HG02943 (cell line): ENCODE measurements around the gene RANBP1.
"Not testable (repeated sequence)": the region's sequence is repeated elsewhere in the genome, so short reads cannot be mapped to it uniquely, and the experiment has no call there.

Source experiments
- ATAC-seq: cut with Tn5 transposase; IDR thresholded peaks from one replicate; pipeline ENCODE4 v1.9.1; 2021; ENCODE audit warnings: mild to moderate bottlenecking, low read depth, moderate library complexity; ENCODE audit not compliant: unreplicated experiment

Gene RANBP1

DNA sequence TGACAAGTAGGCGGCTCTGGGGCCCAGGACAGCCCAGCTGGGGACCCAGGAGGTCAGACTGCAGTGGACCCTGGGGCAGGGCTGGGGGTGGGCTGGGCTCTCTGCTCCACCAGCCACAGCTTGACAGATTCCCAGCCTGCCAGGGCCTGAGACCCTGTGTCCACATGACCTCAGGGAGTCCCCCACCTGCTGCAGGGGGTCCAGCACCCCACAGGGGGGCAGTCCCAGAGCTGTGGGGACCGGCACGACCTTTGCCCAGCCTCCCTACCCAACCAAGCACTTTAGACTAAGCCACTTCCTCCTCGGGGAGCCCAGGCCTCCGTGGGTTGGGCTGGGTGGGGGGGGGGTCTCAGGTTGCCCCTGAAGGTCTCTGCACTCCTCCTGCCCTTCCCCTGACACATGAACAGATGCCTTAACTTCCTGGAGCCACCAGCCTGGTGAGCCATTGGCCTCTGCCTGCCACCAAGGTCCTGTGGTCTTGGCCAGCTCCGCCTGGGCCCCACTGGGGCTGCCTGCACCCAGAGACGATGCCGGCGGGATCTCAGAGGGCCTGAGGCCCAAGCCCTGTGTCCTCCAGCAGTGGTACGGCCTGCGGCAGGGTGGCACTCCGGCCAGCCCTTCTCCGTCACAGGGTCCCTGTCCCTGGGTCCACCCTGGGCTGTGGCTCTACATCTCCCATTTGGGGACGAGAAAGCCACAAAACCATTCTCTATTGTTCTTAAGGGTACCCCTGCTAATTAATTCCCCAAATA, 31.5 kb downstream of the RANBP1 start:
- no peak for ATAC-seq

- ATAC-seq: no peak
Observed at GRCh38 chr22:20148414-20148813, 32.5 kb downstream of the RANBP1 start.

DNA sequence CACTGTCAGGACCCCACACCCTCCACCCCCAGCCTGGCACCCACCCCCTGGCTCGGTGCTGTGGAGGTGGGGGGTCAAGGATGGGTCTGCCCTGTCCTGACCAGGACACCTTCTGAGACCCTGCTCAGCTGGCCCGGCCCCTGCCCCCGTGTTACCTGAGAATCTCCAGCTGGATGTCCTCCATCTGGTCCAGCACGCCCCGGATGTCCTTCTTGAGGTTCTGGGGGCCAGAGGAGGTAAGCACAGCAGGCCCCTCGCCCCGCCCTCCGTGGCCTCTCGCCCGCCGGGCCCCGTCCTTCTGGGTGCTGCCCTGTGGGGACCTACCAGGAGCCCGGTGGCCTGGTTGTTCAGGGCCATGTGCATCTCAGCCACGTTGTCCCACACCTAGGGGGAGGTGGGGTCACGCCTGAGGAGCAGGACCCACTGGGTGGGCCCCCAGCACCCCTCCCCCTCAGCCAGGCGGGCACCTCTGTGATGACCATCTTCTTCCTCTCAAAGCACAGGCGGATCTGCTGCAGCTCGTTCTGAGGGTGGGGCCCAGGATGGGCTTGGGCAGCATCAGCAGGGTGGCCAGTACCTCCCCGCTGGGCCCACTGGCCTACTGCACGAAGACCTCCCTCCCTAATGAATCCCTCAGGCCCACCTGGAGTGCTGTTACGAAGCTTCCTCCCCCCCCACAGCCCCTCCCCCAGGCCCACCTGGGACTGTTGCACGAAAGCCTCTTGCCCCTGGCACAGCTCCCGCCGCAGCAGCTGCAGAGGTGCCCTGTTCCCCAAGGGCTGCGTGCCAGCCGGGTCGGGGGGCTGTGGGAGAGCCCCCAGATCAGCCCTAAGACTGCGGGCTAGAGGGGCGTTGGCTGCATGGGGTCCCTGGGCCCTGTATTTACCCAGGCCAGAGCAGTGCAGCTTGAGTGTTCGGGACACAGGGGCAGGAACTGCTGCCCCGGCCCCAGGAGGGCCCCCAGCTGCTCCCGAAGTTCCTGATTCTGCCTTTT, 33.6 kb downstream of the RANBP1 start:
- no peak for ATAC-seq

- no peak for ATAC-seq
Observed at GRCh38 chr22:20150381-20151275, 34.7 kb downstream of the RANBP1 start, which contains the start of gene CCDC188. CCDC188 (minus strand) TSS chr22:20151055; CDS start chr22:20150986, 69 bp downstream.

GRCh38 chr22:20151276-20151588, 35.3 kb downstream of the RANBP1 start:
- ATAC-seq: no peak

DNA sequence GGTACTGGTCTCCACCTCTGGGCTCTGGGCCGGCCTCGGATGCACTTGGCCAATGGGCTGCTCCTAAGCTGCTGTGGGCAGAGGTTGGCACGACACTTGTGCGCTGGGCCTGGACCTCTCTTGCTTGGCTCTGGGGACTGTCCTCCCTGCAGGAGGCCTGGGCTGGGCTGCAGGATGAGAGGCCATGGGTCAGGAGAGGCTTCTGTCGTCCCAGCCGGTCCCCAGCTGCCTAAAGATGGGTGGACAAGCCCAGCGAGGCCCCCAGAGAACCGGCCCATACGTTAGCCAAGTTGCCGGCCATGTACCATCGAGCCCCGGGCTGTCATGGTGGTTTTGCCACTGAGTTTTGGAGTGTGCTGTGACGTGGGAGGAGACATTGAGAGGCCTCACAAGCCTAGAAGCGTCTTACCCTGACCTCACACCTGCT, 36.6 kb downstream of the RANBP1 start:
- ATAC-seq: no peak

DNA sequence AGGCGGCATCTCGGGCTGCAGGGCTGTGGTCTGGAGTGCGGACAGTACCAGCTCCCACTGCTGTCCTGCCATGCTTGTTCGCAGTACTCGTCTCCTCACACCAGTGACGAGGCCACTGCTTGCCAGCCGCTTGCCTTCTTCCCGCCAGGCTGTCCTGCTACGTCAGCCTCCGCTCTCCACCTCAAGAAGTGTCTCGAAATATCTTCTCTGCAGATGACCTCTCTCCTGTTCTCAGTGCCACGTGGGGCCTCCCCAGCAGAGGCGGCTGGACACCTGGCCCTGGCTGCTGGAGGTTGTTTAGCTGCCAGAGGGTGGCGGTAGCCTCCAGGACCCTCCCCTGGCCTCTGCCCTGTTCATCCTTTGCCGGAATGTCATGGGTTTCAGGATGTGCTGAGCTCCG, 38.0 kb downstream of the RANBP1 start:
- ATAC-seq: no peak

GRCh38 chr22:20154602-20155187, 38.8 kb downstream of the RANBP1 start:
- ATAC-seq: no peak

DNA sequence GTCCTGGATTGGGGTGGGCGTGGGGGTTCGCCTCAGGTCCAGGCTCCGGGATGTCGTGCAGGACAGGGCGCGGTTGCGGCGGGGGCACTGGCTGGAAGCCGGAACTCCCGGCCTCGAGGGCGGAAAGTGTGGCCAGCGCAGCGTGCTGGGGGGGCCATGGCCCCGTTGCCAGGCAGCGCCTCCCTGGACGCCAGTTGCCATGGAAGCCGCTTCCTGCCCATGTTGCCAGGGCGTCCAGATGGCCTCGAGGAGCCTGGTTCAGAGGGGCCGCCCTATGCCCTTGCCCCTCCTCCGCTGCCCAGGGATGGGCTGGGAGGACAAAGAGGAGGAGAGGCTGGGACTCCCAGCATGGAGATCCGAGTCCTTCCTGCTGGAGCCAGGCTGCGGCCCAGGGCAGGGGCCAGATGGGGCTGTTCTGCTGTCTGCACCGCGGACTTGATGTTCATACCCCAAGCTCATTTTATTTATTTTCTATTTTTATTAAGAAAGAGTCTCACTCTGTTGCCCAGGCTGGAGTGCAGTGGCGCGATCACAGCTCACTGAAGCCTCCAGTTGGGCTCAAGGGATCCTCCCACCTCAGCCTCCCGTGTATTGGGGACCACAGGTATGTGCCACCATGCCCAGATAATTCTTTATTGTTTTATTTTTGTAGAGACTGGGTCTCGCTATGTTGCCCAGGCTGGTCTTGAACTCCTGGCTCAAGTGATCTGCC, 39.6 kb downstream of the RANBP1 start:
- no peak for ATAC-seq

DNA sequence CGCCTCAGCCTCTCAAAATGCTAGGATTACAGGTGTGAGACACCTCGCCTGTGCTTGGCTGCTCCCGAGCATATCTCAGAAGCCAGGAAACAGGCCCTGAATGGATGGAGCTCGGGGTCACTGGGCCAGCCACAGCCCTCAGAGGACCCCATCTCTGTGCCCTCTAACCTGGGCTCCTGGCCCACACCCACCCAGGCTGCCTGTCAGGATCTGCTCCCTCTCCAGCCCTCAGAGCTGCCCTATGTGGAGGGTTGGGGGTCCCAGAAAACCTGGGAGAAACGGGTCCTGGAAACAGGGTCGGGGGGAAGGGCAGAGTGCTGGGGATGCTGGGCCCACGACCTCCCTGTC, 40.1 kb downstream of the RANBP1 start:
- no peak for ATAC-seq

DNA sequence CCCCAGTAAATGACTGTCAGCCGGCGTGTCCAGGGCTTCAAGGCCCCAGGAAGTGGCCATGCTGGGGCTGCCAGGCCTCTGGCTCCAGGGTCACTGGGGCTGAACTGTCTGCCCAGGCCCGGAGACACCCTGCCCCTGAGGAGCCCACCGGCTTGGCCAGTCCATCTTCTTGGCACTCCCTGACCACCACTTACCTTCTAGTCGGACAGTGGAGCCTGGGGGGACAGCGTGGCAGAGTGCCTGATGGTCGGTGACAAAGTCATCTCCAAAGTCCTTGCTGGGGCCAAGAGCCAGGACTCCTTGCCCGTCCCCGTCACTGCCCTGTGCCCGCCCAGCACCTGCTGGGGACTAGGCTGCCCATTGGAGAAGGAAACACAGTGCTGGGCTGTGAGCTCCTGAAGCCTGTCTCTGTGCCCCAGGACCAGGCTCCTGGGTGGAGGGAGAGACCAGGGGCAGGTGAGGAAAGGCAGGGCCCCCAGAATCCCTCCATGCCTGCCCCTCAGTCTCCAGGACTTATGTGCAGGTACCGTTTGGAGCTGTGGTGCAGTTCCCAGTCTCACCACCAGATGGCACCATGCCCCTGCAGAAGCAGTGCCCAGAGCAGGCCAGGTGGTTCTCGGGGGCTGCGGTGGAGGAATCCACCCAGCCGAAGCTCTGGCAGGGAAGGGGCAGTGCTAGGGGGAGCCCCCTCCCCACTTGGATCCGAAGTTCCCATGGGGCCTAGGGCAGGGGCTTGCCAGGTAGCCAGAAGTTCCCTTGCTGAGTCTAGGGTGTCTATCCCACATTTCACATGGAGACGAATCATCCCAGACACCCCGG, 40.9 kb downstream of the RANBP1 start:
- no peak for ATAC-seq

DNA sequence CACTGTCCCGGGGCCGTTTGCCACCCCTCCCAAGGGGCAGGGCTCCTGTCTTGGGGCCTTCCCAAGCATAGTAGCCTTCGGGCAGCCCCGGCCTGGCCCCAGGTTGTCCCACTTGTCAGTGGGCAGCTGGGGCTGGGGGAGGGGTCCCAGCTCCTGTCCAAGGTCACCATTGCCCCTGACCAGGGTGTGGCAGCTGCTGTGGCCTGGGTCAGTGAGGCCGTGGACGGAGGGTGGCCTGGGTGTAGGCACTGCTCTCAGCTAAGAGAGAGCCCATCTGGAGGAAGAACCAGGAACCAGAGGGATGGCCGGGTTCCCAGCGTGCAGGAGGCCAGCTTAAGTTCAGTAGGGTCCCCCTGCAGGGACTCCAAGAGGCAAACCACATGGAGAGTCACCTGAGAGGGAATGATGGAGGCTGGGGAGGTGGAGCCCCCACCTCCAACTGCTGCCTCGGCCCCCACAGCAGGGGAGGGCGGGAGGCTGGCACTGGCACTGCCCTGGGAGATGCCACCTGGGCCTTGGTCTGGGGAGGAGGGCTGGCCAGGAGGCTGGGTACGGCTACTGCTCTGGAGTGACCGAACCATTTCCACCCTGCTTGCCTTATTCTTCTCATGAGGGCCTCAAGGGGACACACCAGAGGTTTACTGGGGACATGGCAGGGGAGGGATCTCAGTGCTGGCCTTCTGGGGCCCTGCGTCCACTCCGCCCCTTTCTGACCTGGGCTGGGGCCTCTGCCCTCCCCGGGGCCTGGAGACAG, 41.7 kb downstream of the RANBP1 start:
- no peak for ATAC-seq

- ATAC-seq: no peak
Observed at GRCh38 chr22:20158391-20159036, 42.6 kb downstream of the RANBP1 start.

DNA sequence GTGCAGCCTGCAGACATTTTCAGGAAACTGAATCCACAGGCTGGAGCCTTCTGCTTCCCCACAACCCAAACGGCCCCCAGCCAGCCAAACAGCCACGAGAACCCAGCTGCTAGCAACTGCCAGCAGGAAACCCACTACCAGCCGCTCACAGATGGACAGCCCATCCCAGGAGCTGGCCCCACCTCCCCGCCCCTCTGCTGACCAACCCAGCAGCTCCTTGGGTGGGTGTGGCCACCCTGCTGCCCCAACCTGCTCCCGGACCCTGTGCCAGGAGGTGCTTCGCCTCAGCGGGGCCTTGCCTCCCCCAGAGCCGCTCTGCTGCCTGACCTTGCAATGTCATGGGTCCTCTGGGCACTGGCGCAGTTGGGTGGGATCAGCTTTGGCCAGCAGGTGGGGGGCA, 43.2 kb downstream of the RANBP1 start:
- ATAC-seq: no peak

GRCh38 chr22:20159531-20159930, 43.6 kb downstream of the RANBP1 start:
- ATAC-seq: not testable (repeated sequence)

DNA sequence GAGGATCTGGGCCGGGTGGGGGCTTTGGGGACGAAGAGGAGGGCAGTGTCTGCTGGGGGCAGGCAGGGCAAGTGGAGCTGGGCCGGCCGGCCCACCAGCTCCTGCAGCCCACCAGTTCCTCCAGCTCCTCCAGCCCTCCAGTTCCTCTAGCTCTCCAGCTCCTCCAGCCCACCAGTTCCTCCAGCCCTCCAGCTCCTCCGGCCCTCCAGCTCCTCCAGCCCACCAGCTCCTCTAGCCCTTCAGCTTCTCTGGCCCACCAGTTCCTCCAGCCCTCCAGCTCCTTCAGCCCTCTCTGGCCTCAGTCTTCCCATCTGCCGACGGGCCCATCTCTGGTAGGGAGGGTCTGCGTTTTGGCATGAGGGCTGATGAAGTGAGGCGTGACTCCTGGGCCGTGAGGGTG, 44.1 kb downstream of the RANBP1 start:
- no peak for ATAC-seq

DNA sequence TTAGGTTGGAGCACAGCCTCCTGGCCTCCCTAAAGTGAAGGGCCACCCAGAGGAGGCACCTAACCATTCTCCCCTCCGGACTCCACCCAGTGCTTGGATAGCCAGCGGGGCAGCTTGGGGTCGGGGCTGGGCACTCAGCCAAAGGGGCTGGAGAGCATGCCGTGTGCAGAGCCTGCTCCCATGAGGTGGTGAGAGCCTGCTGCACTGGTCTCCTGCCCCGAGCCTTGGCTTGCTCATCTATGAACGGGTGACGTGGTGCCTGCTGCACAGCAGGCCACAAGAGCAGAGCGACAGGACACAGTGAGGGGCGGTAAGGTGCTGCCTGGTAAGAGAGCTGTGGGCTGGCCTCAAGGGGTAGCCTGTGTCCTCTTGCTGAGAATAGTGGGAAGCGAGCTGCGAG, 49.0 kb downstream of the RANBP1 start:
- no peak for ATAC-seq

GRCh38 chr22:20165421-20165820, 49.5 kb downstream of the RANBP1 start:
- no peak for ATAC-seq
